ENCODE data around the gene FNDC10. TPM values are rescaled to one million over a fixed set of nuclear protein-coding genes. Genes with fewer than 3 reads are reported as not detected.

The FNDC10 gene
- total RNA-seq, 2 donors from 2014 or later = 0.18 to 2.9 TPM

DNA sequence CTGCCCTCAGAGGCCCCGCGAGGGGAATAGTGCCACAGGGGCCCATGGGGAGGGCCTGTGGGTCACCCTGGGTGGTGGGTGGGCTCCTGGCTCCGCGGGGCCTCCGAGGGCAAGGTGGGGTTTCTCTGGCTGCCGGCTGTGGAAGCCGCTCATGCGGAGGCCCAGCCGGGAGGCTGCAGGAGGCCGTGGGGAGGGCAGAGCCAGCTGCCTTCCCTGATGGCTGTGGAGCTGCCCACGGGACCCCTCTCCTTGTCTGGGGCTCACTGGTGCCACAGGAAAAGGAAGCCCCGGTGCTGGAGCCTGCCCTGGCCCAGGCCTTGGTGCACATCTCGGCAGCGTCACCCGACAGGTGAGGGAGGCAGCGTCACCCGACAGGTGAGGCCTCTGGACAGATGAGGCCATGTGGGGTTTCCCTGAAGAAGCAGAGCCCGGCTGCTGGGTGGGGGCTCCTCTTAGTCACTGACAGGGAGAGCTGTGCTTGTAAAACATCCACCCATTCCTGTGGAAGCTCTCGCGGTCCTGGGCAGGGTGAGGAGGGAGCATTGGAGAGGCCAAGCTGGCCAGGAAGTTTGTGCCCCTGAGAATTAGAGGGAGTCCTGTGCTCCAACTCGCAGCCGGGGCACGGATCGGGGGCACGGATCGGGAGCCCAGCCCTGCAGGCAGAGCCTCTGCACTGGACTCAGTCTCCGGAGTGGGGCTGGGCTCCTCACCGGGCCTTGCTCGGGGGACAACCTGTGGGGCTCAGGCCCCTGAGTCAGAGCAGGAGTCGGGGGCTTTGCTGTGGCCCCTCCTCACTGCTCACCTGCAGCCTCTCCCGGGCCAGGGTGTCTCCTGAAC is 21.5 kb upstream of the FNDC10 start:
- no peaks in the 10 kb centered on the region for H3K9me3 Mint-ChIP-seq
- ATAC-seq (no peak), DNase-seq (ENCODE audit: low spot score in 2 of 2) (no peak)
- H3K36me3 Mint-ChIP-seq = no peaks in the 10 kb centered on the region
- no peak overlapping the region for H3K27ac Mint-ChIP-seq

DNA sequence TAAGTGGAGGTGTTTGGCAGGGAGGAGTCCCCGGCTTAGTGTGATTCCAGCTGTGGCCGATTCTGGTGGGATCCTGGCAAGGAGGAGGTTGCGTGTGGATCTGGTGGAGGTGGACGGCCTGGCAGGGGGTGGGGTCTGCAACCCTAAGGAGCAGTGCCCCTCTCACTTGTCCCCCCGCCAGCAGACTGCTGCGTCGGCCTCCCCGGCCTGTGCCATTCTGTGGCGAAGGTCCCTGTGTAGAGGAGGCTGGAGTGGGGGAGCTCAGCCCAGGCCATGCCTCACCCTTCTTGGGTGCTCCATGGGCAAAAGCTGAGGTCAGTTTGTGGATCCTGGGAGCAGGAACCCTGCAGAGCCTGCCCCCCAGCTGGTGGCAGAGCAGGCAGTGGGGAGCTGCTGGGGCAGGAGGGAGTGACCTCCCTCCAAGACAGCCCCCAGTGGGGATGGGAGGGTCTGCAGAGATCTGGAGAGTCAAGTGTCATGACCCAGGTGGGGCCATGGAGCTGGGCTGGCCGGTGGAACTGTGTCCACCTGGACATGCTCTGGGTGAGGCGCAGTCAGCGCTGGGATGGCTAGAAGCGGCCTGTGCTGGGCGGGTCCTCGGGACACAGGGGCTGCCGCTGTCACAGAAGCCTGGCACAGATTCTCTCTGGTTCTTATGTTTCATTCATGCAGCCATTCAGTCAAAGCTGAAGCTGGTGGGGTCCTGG is 20.7 kb upstream of the FNDC10 start:
- ATAC-seq (no peak), DNase-seq (ENCODE audit: low spot score in 2 of 2) (no peak)
- no peak overlapping the region for H3K27ac Mint-ChIP-seq
- H3K36me3 Mint-ChIP-seq = no peaks in the 10 kb centered on the region
- H3K9me3 Mint-ChIP-seq = no peaks in the 10 kb centered on the region

DNA sequence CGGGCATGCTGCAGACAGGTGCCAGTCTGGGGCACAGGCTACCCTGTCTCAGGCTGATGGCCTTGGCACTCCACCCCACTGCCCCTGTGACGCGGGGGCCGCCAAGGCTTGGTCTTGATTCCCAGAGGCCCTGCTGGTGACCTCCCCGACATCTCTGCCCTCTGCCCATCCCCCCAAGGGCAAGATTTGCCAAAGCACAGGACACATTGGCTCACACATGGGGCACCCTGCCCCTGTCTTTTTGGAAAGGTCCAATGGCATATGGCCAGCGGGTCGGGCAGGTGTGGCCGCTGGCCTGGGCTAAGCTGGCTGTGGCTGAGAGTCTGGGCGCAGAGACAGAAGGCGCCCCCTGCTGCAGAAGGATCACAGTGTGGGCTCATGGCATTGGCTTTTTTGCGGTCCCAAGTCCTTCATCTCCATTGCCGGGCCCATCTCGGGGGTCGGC is 20.0 kb upstream of the FNDC10 start:
- DNase-seq (ENCODE audit: low spot score in 2 of 2) = no peak
- H3K9me3 Mint-ChIP-seq = no peaks in the 10 kb centered on the region
- H3K27ac Mint-ChIP-seq = no peak overlapping the region
- ATAC-seq = no peak
- H3K36me3 Mint-ChIP-seq = peaks cover 0 to 1% of the 10 kb centered on the region in 2 donors

GRCh38 chr1:1618396-1619068 is 18.6 kb upstream of the FNDC10 start:
- Mint-ChIP-seq H3K36me3 (peaks cover 7 to 13% of the 10 kb centered on the region in 2 donors), H3K9me3 (no peaks in the 10 kb centered on the region), H3K27ac (no peak overlapping the region)
- DNase-seq (ENCODE audit: low spot score in 2 of 2) = no peak
- no peak for ATAC-seq

GRCh38 chr1:1617925-1618324 is 18.0 kb upstream of the FNDC10 start:
- ATAC-seq = no peak

DNA sequence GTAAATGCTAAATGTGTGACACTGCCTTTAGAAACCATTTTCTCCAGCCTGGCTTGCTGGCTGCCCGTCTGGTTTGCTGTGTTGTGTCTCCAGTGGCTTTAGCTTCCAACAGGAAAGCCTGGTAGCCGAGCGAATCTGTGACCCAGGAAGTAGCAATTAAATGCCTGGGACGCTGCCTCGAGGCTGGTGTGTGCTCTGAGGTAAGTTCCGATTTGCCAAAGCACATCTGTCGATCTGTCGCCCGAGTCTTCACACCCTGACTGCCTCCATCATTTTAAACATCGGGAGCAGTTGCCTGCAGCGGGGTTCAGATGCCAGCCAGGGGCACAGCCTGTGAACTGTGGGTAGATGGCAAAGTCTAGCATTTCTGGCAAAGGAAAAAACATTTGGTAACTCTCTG is 17.6 kb upstream of the FNDC10 start:
- DNase-seq (ENCODE audit: low spot score in 2 of 2) (no peak), ATAC-seq (no peak)
- Mint-ChIP-seq H3K27ac (peak overlapping the region in 1 of 2 donors; percentile 45), H3K9me3 (no peaks in the 10 kb centered on the region), H3K36me3 (peaks cover 7 to 16% of the 10 kb centered on the region in 2 donors)

More at GRCh38 chr1:1617925-1618324, 18.0 kb upstream of the FNDC10 start:
- peaks cover 7 to 16% of the 10 kb centered on the region in 2 donors for H3K36me3 Mint-ChIP-seq
- no peak for DNase-seq (ENCODE audit: low spot score in 2 of 2)
- no peak overlapping the region for H3K27ac Mint-ChIP-seq
- no peaks in the 10 kb centered on the region for H3K9me3 Mint-ChIP-seq

DNA sequence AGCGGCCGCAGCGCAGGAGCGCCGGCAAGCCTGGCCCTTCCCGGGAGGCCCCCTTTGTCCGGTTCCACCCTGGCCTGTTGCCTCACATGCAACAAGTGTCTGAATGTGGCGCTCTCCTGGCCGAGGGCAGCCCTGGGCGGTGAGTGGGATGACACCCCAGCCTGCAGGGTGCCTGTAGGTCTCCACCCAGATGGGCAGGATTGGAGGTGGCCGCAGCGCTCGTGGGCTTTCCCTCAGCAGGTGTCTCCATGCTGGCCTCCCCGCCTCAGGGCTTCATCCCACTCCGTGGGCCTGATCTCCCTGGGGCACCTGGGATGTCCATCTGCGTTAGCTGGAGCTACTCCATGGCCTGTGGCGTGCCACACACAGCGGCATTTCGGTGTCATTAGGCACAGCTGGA is 16.9 kb upstream of the FNDC10 start:
- Mint-ChIP-seq H3K27ac (peak overlapping the region in 1 of 2 donors; percentile 45), H3K9me3 (no peaks in the 10 kb centered on the region), H3K36me3 (peaks cover 7 to 16% of the 10 kb centered on the region in 2 donors)
- ATAC-seq (no peak), DNase-seq (ENCODE audit: low spot score in 2 of 2) (no peak)

DNA sequence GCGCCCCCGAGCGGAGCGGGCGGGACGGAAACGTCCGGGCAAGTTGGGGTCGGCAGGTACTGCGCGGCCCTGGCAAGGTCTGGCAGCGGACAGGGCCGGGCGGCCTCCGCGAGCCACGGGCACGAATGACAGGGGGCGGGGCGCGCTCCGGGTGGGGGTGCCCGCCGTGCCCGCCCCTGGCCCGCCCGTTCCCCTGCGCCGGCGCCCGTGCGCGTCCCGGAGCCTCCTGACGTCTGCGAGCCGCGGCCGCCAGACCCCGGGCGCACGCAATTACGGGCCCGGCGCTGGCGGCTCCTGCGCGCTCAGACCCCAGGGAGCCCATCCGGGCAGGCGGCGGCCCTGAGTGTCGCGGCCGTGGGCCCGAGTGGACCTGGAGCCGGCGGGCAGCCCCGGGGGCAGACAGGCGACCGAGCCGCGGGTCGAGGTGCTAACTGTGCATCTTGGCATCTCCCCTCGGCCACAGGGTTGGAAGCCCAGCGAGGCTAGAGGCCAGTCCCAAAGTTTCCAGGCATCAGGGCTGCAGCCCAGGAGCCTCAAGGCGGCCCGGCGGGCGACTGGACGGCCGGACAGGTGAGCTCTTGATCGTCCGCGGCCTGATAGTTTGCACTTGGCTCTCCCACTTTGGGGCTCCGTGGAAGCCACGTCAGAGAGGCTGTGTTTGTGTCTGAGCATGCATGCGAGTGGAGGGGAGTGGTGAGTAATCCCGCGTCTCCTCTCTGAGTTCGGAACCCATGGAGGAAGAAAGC is 16.3 kb upstream of the FNDC10 start:
- Mint-ChIP-seq H3K9me3 (no peaks in the 10 kb centered on the region), H3K27ac (peak overlapping the region; percentile 62 to 94), H3K36me3 (peaks cover 7 to 16% of the 10 kb centered on the region in 2 donors)
- peak; percentile 16 to 23 for ATAC-seq
- DNase-seq (ENCODE audit: low spot score in 2 of 2) = peak in 1 of 2 donors; percentile 56

DNA sequence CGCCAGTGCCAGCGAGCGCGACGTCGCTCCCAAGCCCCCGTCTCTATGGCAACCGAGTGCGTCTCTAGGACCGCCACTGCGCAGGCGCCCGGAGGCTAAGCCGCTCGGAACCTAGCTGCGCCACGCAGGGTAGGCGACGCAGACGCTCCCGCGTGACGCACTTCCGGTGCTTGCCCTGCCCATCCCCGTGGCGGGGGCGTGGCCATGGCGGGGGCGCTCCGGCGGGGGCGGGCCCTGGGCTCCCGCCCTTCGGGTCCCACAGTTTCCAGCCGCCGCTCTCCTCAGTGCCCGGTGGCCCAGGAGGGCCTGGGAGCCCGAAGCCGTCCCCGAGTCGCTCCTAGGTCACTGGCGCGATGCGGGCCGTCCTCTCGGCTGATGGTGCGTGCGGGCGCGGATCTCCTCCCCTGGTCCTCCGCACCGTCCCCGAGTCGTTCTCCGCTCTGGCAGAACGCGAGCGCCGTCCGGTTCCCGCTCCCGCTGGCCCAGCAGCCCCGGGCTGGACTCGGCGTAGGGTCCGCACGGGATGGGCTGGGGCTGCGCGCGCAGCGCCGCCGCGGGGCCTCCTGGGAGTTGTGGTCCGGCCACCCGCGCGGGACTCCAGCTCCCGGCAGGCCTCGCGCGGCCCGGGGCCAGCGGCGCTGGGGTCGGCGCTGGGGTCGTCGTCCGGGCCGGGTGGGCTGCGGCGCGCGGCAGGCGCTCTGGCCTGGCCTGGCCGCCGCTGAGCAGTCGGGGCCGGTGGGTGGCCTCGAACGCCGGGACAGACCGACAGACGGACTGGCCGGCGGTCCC is 15.5 kb upstream of the FNDC10 start, which contains the start of gene MIB2:
Gene MIB2, plus strand, starts transcription at position 245 of the 789 bp plus-strand sequence. CDS start 7,953 bp downstream, outside the sequence.
- Mint-ChIP-seq H3K27ac (peak within 1 kb of the TSS; percentile 94 to 98), H3K9me3 (no peaks in the 10 kb centered on the region), H3K36me3 (peaks cover 7 to 16% of the 10 kb centered on the region in 2 donors)
- DNase-seq (ENCODE audit: low spot score in 2 of 2) = peak; percentile 98 to 99
- peak; percentile 90 for ATAC-seq

GRCh38 chr1:1614954-1615255 is 15.0 kb upstream of the FNDC10 start:
- H3K27ac Mint-ChIP-seq = peak overlapping the region; percentile 94 to 98
- peaks cover 7 to 16% of the 10 kb centered on the region in 2 donors for H3K36me3 Mint-ChIP-seq
- ATAC-seq (no peak), DNase-seq (ENCODE audit: low spot score in 2 of 2) (no peak)
- H3K9me3 Mint-ChIP-seq = no peaks in the 10 kb centered on the region

GRCh38 chr1:1614204-1614953 is 14.4 kb upstream of the FNDC10 start:
- DNase-seq (ENCODE audit: low spot score in 2 of 2) (no peak), ATAC-seq (peak in 1 of 2 donors; percentile 21)
- H3K36me3 Mint-ChIP-seq = peaks cover 7 to 16% of the 10 kb centered on the region in 2 donors
- no peaks in the 10 kb centered on the region for H3K9me3 Mint-ChIP-seq
- H3K27ac Mint-ChIP-seq = peak overlapping the region; percentile 94 to 98

DNA sequence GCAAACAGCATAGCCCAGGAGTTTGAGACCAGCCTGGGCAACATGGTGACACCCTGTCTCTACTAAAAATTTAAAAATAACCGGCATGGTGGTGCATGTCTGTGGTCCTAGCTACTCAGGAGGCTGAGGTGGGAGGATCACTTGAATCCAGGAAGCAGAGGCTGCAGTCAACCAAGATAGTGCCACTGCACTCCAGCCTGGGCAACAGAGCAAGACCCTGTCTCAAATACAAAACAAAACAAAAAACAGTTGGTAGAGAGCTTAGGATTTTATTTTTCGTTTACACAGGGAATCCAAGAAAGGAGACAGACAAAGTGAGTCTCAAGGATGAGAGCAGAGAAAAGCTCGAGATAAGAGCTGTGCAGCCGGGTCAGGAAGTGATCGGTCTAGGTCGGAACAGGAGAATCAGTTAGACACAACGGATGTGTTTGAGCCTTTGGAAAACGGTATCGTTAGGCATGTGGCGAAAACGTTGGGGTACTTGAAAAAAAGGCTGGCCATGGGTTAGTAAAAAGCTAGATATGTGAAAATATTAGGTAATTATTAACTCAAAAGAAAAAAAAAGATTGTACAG is 13.7 kb upstream of the FNDC10 start:
- no peak for DNase-seq (ENCODE audit: low spot score in 2 of 2)
- no peak for ATAC-seq
- H3K9me3 Mint-ChIP-seq = no peaks in the 10 kb centered on the region
- peak overlapping the region; percentile 94 to 98 for H3K27ac Mint-ChIP-seq
- H3K36me3 Mint-ChIP-seq = peaks cover 7 to 16% of the 10 kb centered on the region in 2 donors

- DNase-seq (ENCODE audit: low spot score in 2 of 2) (no peak), ATAC-seq (no peak)
- Mint-ChIP-seq H3K36me3 (peaks cover 7 to 16% of the 10 kb centered on the region in 2 donors), H3K9me3 (no peaks in the 10 kb centered on the region), H3K27ac (peak overlapping the region in 1 of 2 donors; percentile 44)
Observed at GRCh38 chr1:1612104-1612400, 12.1 kb upstream of the FNDC10 start.

GRCh38 chr1:1610796-1611195 is 10.9 kb upstream of the FNDC10 start:
- DNase-seq (ENCODE audit: low spot score in 2 of 2) = no peak
- no peak overlapping the region for H3K27ac Mint-ChIP-seq
- ATAC-seq = no peak
- H3K9me3 Mint-ChIP-seq = no peaks in the 10 kb centered on the region
- peaks cover 7 to 16% of the 10 kb centered on the region in 2 donors for H3K36me3 Mint-ChIP-seq

Data from activated naive CD4-positive, alpha-beta T cell treated with anti-CD3 and anti-CD28 coated beads, Interleukin-2, amount 50 U/mL, for 72 hours (primary cell).